ENCODE measurements around the gene SNX22.
"Not testable (repeated sequence)": the region's sequence is repeated elsewhere in the genome, so short reads cannot be mapped to it uniquely, and the experiment has no call there.

SNX22 gene

GRCh38 chr15:64151727-64152506 lies at the start of gene SNX22:
SNX22 (plus strand) TSS chr15:64151731; CDS start chr15:64151776, 45 bp downstream.
- DNase-seq (ENCODE audit: low spot score) (no peak), FAIRE-seq (no peak)

GRCh38 chr15:64102497-64102896 lies 49.0 kb upstream of the SNX22 start:
- FAIRE-seq (no peak), DNase-seq (ENCODE audit: low spot score) (no peak)

- DNase-seq (ENCODE audit: low spot score) (no peak), FAIRE-seq (no peak)
These were observed 46.3 kb upstream of the SNX22 start for GRCh38 chr15:64105113-64105704.

GRCh38 chr15:64107337-64107736 lies 44.2 kb upstream of the SNX22 start:
- no peak for DNase-seq (ENCODE audit: low spot score)
- FAIRE-seq: no peak

- DNase-seq (ENCODE audit: low spot score); FAIRE-seq: not testable (repeated sequence)
These were observed 41.3 kb upstream of the SNX22 start for GRCh38 chr15:64110108-64110701.

- no peak for FAIRE-seq
- DNase-seq (ENCODE audit: low spot score): no peak
These were observed 40.4 kb upstream of the SNX22 start for GRCh38 chr15:64110950-64111678.

- DNase-seq (ENCODE audit: low spot score) (no peak), FAIRE-seq (no peak)
These were observed 39.9 kb upstream of the SNX22 start for GRCh38 chr15:64111679-64112050.

- FAIRE-seq (no peak), DNase-seq (ENCODE audit: low spot score) (no peak)
These were observed 39.3 kb upstream of the SNX22 start for GRCh38 chr15:64112073-64112772.

GRCh38 chr15:64112904-64113303 lies 38.6 kb upstream of the SNX22 start:
- peak; percentile 74 for FAIRE-seq
- DNase-seq (ENCODE audit: low spot score): peak; percentile 44

- no peak for DNase-seq (ENCODE audit: low spot score)
- FAIRE-seq: no peak
These were observed 33.6 kb upstream of the SNX22 start for GRCh38 chr15:64117759-64118487.

GRCh38 chr15:64120322-64120721 lies 31.2 kb upstream of the SNX22 start:
- DNase-seq (ENCODE audit: low spot score); FAIRE-seq: not testable (repeated sequence)

- no peak for DNase-seq (ENCODE audit: low spot score)
- no peak for FAIRE-seq
These were observed 29.9 kb upstream of the SNX22 start for GRCh38 chr15:64121614-64122013.

GRCh38 chr15:64122444-64122843 lies 29.1 kb upstream of the SNX22 start:
- FAIRE-seq (no peak), DNase-seq (ENCODE audit: low spot score) (no peak)

- no peak for DNase-seq (ENCODE audit: low spot score)
- FAIRE-seq: no peak
These were observed 28.6 kb upstream of the SNX22 start for GRCh38 chr15:64122936-64123351.

- DNase-seq (ENCODE audit: low spot score): no peak
- FAIRE-seq: no peak
These were observed 25.6 kb upstream of the SNX22 start for GRCh38 chr15:64125978-64126377.

GRCh38 chr15:64127521-64128270 lies 23.8 kb upstream of the SNX22 start:
- no peak for FAIRE-seq
- no peak for DNase-seq (ENCODE audit: low spot score)

- DNase-seq (ENCODE audit: low spot score) (no peak), FAIRE-seq (no peak)
These were observed 21.4 kb upstream of the SNX22 start for GRCh38 chr15:64130159-64130558.

GRCh38 chr15:64131547-64131946 lies 20.0 kb upstream of the SNX22 start:
- FAIRE-seq (no peak), DNase-seq (ENCODE audit: low spot score) (no peak)

GRCh38 chr15:64132217-64132616 lies 19.3 kb upstream of the SNX22 start:
- DNase-seq (ENCODE audit: low spot score): no peak
- FAIRE-seq: no peak

Data from RCC 7860 (cell line).